ENCODE results near the gene MYO7B.

MYO7B gene

DNA sequence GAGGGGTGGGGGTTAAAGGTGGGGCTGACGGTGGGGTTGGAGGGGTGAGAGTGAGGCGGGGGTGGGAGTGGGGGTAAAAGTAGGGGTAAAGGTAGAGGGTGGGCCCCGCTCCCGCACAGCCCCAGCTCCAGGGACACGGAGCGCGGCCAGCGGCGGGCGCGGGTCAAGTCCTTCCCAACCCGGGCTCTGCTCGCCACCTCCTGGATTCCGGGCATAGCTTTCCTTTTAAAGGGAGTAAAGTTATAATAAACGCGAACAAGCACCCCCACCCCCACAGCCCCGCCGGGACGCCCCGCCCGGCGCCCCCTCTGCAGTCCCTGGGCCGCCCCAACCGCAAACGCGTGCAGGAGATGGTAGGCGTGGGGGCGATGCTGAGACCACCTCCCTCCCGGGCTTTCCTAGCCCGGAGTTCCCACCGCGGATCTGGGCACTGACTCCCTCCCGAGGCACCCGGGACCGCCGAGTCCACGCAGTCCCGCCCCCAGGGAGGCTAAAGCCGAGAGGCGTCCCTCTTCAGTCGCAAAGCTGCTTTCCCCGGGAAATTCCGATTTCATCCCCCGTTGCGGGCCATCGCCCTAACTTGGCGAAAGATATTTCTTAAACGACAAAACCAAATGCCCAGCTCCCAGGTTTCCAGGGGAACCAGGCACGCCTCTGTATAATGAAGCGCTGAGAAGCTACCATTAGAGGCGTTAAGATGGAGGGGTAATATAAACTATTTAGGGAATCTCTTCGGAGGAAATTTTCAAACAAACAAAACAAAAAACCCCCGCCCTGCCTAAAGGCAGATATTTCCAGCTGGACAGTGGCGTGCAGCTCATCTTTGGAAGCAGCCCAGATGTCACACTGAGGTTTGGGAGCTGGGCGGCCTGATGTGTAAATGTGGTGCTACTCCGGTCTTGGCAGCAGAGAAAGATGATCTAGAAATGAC is 140.1 kb downstream of the MYO7B start, which contains the start of gene LIMS2:
Gene LIMS2, minus strand, starts transcription at position 200 of the 931 bp plus-strand sequence. CDS start 506 bp downstream, outside the sequence.
- no peak within 1 kb of the TSS for H3K4me2 ChIP-seq (ENCODE audit: low read depth, low read length)
- no peaks in the 10 kb centered on the region for H3K79me2 ChIP-seq (ENCODE audit: low read length)
- no peaks in the 10 kb centered on the region for H3K36me3 ChIP-seq (replicated peaks; ENCODE audit: insufficient read depth, low read length)
- H3K9ac ChIP-seq (ENCODE audit: low read length): no peak within 1 kb of the TSS
- no peaks in the 10 kb centered on the region for H3K9me2 ChIP-seq (replicated peaks; ENCODE audit: insufficient read depth, low read length)
- no peak within 1 kb of the TSS for H2AFZ ChIP-seq (ENCODE audit: low read length)
- no peaks in the 10 kb centered on the region for H4K20me1 ChIP-seq (ENCODE audit: insufficient read depth, low read length)
- H3K4me1 ChIP-seq (ENCODE audit: low read length): no peaks in the 10 kb centered on the region
- no peak for DNase-seq
- H3K4me3 ChIP-seq (ENCODE audit: low read length): no peak within 1 kb of the TSS
- peaks cover 43% of the 10 kb centered on the region for H3K27me3 ChIP-seq (replicated peaks; ENCODE audit: insufficient read depth, low read length)
- no peaks in the 10 kb centered on the region for H3K9me3 ChIP-seq (replicated peaks; ENCODE audit: insufficient read depth, low read length)
- no peak for TF ChIP-seq EZH2 (optimal IDR thresholded peaks at IDR 0.05; ENCODE audit: low read depth, low read length)
- TF ChIP-seq, protein P1, sequence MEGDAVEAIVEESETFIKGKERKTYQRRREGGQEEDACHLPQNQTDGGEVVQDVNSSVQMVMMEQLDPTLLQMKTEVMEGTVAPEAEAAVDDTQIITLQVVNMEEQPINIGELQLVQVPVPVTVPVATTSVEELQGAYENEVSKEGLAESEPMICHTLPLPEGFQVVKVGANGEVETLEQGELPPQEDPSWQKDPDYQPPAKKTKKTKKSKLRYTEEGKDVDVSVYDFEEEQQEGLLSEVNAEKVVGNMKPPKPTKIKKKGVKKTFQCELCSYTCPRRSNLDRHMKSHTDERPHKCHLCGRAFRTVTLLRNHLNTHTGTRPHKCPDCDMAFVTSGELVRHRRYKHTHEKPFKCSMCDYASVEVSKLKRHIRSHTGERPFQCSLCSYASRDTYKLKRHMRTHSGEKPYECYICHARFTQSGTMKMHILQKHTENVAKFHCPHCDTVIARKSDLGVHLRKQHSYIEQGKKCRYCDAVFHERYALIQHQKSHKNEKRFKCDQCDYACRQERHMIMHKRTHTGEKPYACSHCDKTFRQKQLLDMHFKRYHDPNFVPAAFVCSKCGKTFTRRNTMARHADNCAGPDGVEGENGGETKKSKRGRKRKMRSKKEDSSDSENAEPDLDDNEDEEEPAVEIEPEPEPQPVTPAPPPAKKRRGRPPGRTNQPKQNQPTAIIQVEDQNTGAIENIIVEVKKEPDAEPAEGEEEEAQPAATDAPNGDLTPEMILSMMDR (IDR thresholded peaks at IDR 0.05; ENCODE audit: low read length): no peak
- TF ChIP-seq EZH2phosphoT487 (IDR thresholded peaks at IDR 0.05; ENCODE audit: low read length): no peak
- H3F3A ChIP-seq (ENCODE audit: insufficient read depth, low read length): no peaks in the 10 kb centered on the region
- no peak within 1 kb of the TSS for H3K27ac ChIP-seq (ENCODE audit: low read length)

DNA sequence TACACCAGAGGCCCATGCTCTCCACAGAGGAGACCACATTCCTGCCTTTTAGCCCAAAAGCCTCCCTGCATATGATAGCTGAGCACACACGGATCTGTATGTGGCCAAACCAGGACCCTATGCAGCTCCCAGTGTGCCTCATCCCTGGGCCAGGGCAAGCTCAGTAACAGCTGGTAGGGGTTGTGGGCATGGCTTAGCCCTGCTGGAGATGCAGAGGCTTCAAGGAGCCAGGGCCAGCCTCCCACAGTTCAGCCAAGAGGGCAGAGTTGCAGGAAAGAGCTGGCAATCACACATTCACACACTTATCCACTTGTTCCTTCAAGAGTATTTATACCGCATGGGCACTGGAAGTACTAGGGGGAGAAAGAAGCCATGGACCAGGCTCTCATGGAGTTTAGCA is 141.4 kb downstream of the MYO7B start:
- Histone ChIP-seq H3F3A (ENCODE audit: insufficient read depth, low read length) (no peaks in the 10 kb centered on the region), H3K9me3 (replicated peaks; ENCODE audit: insufficient read depth, low read length) (no peaks in the 10 kb centered on the region), H3K36me3 (replicated peaks; ENCODE audit: insufficient read depth, low read length) (no peaks in the 10 kb centered on the region), H3K4me2 (ENCODE audit: low read depth, low read length) (no peak overlapping the region), H2AFZ (ENCODE audit: low read length) (no peak overlapping the region), H3K9me2 (replicated peaks; ENCODE audit: insufficient read depth, low read length) (no peaks in the 10 kb centered on the region), H3K27ac (ENCODE audit: low read length) (no peak overlapping the region), H3K4me1 (ENCODE audit: low read length) (no peaks in the 10 kb centered on the region), H3K9ac (ENCODE audit: low read length) (no peak overlapping the region), H3K27me3 (replicated peaks; ENCODE audit: insufficient read depth, low read length) (peaks cover 43% of the 10 kb centered on the region), H4K20me1 (ENCODE audit: insufficient read depth, low read length) (no peaks in the 10 kb centered on the region), H3K4me3 (ENCODE audit: low read length) (no peak overlapping the region), H3K79me2 (ENCODE audit: low read length) (no peaks in the 10 kb centered on the region)
- TF ChIP-seq EZH2 (optimal IDR thresholded peaks at IDR 0.05; ENCODE audit: low read depth, low read length) (no peak), EZH2phosphoT487 (IDR thresholded peaks at IDR 0.05; ENCODE audit: low read length) (no peak)
- TF ChIP-seq, protein P1 (IDR thresholded peaks at IDR 0.05; ENCODE audit: low read length): no peak
- no peak for DNase-seq

DNA sequence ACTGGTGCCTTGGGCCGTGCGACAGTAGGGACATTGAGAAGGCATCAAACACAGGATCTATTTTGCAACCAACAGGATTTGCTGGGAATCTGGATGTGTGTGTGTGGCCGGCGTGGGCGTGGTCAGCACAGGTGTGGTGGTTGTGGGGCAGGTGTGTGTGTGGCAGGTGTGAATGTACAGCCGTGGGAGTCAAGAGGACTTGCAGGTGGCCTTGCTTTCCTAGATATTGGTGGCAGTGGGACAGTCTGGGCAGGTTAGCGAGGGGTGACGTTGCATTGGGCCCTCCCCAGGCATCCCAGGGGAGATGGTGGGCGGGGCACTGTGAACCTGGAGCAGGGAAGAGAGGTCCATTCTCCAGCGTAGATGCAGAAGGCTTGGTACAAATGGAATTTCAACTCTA is 143.0 kb downstream of the MYO7B start:
- Histone ChIP-seq H3K9ac (ENCODE audit: low read length) (no peak overlapping the region), H3K4me1 (ENCODE audit: low read length) (no peaks in the 10 kb centered on the region), H3K27me3 (replicated peaks; ENCODE audit: insufficient read depth, low read length) (peaks cover 31% of the 10 kb centered on the region), H3K9me3 (replicated peaks; ENCODE audit: insufficient read depth, low read length) (no peaks in the 10 kb centered on the region), H3F3A (ENCODE audit: insufficient read depth, low read length) (no peaks in the 10 kb centered on the region), H3K4me3 (ENCODE audit: low read length) (no peak overlapping the region), H3K36me3 (replicated peaks; ENCODE audit: insufficient read depth, low read length) (no peaks in the 10 kb centered on the region), H3K79me2 (ENCODE audit: low read length) (no peaks in the 10 kb centered on the region), H4K20me1 (ENCODE audit: insufficient read depth, low read length) (no peaks in the 10 kb centered on the region), H3K9me2 (replicated peaks; ENCODE audit: insufficient read depth, low read length) (no peaks in the 10 kb centered on the region), H3K4me2 (ENCODE audit: low read depth, low read length) (no peak overlapping the region), H2AFZ (ENCODE audit: low read length) (no peak overlapping the region), H3K27ac (ENCODE audit: low read length) (no peak overlapping the region)
- TF ChIP-seq EZH2 (optimal IDR thresholded peaks at IDR 0.05; ENCODE audit: low read depth, low read length) (no peak), EZH2phosphoT487 (IDR thresholded peaks at IDR 0.05; ENCODE audit: low read length) (no peak)
- TF ChIP-seq, protein P1 (IDR thresholded peaks at IDR 0.05; ENCODE audit: low read length): no peak
- DNase-seq: no peak
